PC-3 (cell line): ENCODE data around the gene MLST8. TPM values are rescaled to one million over a fixed set of nuclear protein-coding genes. Genes with fewer than 3 reads are reported as not detected.

Experiments
- ATAC-seq: fragments of 200-7000 bp; cut with Tn5 transposase; 2 replicates; pipeline ENCODE4 v1.9.1; 2020; ENCODE audit warnings: mild to moderate bottlenecking, moderate library complexity
- BruUV-seq: library from RNA; stranded (reverse); fragments of 400-500 nt; replicated peaks from 2 replicates; lab custom pipeline; 2021; lab: Mats Ljungman, UMichigan
- CTCF ChIA-PET: fragments of 300-600 bp; sonication (Branson Sonifier 250); formaldehyde crosslinking; loops from one replicate; lab custom pipeline; 2022; ENCODE audit warnings: antibody characterized with exemption; lab: Charles Lee
- POLR2A ChIA-PET: fragments of 300-600 bp; sonication (Branson Sonifier 250); formaldehyde crosslinking; loops from one replicate; lab custom pipeline; 2022; ENCODE audit warnings: antibody characterized with exemption; ENCODE audit not compliant: unreplicated experiment; lab: Charles Lee
- DNase-seq: peaks from one replicate; pipeline ENCODE4 v3.0.0-alpha.2; 2015
- H2AFZ ChIP-seq: fragments of 300-600 bp; sonication (generic); 2 replicates; pipeline ENCODE4 v1.6.0; 2016; ENCODE audit warnings: antibody characterized with exemption, low read length
- H3F3A ChIP-seq: fragments of 300-600 bp; sonication (generic); one replicate; pipeline ENCODE4 v1.6.0; 2017; ENCODE audit warnings: antibody characterized with exemption, low read length, control low read depth, mild to moderate bottlenecking; ENCODE audit not compliant: unreplicated experiment
- H3K27ac ChIP-seq: fragments of 300-600 bp; sonication (generic); 2 replicates; pipeline ENCODE4 v1.5.1; 2016; ENCODE audit warnings: mild to moderate bottlenecking, low read length
- H3K27me3 ChIP-seq: fragments of 300-600 bp; sonication (generic); 2 replicates; pipeline ENCODE4 v1.6.1; 2016; ENCODE audit warnings: low read length, mixed read lengths
- H3K36me3 ChIP-seq: fragments of 300-600 bp; sonication (generic); 2 replicates; pipeline ENCODE4 v1.6.1; 2016; ENCODE audit warnings: low read depth, mixed run types, low read length, mixed read lengths
- H3K4me1 ChIP-seq: fragments of 300-600 bp; sonication (generic); 2 replicates; pipeline ENCODE4 v1.5.1; 2016; ENCODE audit warnings: low read length; ENCODE audit not compliant: insufficient read depth
- H3K4me2 ChIP-seq: fragments of 300-600 bp; sonication (generic); 2 replicates; pipeline ENCODE4 v1.6.0; 2016; ENCODE audit warnings: low read length
- H3K4me3 ChIP-seq: fragments of 300-600 bp; sonication (generic); 2 replicates; pipeline ENCODE4 v1.5.1; 2016; ENCODE audit warnings: mild to moderate bottlenecking, low read length, mixed read lengths
- H3K79me2 ChIP-seq: fragments of 300-600 bp; sonication (generic); 2 replicates; pipeline ENCODE4 v1.6.1; 2017; ENCODE audit warnings: low read length, mixed read lengths
- H3K9ac ChIP-seq: fragments of 300-600 bp; sonication (generic); 2 replicates; pipeline ENCODE4 v1.6.0; 2016; ENCODE audit warnings: mild to moderate bottlenecking, low read length
- H3K9me2 ChIP-seq: fragments of 300-600 bp; sonication (generic); replicated peaks from 2 replicates; pipeline ENCODE4 v1.6.1; 2016; ENCODE audit warnings: mixed run types, low read length, mixed read lengths
- H3K9me3 ChIP-seq: fragments of 300-600 bp; sonication (generic); 2 replicates; pipeline ENCODE4 v1.6.1; 2016; ENCODE audit warnings: low read length, mixed read lengths
- H4K20me1 ChIP-seq: fragments of 300-600 bp; sonication (generic); 2 replicates; pipeline ENCODE4 v1.6.1; 2016; ENCODE audit warnings: low read length, mixed read lengths
- CTCF ChIP-seq: fragments of 300-600 bp; sonication (generic); conservative IDR thresholded peaks from 2 replicates; pipeline ENCODE4 v1.5.1; 2017; ENCODE audit warnings: antibody characterized with exemption, low read depth, mild to moderate bottlenecking, low read length
- EZH2 ChIP-seq: fragments of 300-600 bp; sonication (generic); IDR thresholded peaks from one replicate; pipeline ENCODE4 v1.6.1; 2017; ENCODE audit warnings: antibody characterized with exemption, mild to moderate bottlenecking, low read length; ENCODE audit not compliant: unreplicated experiment
- EZH2phosphoT487 ChIP-seq: fragments of 300-600 bp; sonication (generic); IDR thresholded peaks from 2 replicates; pipeline ENCODE4 v1.6.1; 2018; ENCODE audit warnings: mild to moderate bottlenecking, antibody characterized with exemption, low read length, borderline replicate concordance
- intact Hi-C: fragments of 100-400 bp; cut with micrococcal nuclease; formaldehyde crosslinking; loops from 2 replicates; pipeline ENCODE4 v1.9.0; 2023
- total RNA-seq: library from RNA; depleted of rRNA; stranded (reverse); fragments of >200 nt; gene quantifications from 2 replicates; pipeline ENCODE4 v1.2.3, GENCODE V29; 2014

MLST8 gene
- total RNA-seq, 1 experiment from 2014 or later = 63.3 TPM

- H3K4me1 ChIP-seq = peaks cover 31% of the 10 kb centered on the region
These were observed 45.9 kb upstream of the MLST8 start for GRCh38 chr16:2159175-2159838.

GRCh38 chr16:2160915-2161551 lies 44.2 kb upstream of the MLST8 start:
- ATAC-seq = no peak

More at GRCh38 chr16:2159175-2159838, 45.9 kb upstream of the MLST8 start:
- intact Hi-C loops = no loop called here
- no peaks in the 10 kb centered on the region for H3K9me2 ChIP-seq
- H4K20me1 ChIP-seq = peaks cover 7% of the 10 kb centered on the region
- no peak overlapping the region for H3K27ac ChIP-seq
- H3F3A ChIP-seq = peaks cover 5% of the 10 kb centered on the region
- H3K9ac ChIP-seq = no peak overlapping the region
- H3K9me3 ChIP-seq = no peaks in the 10 kb centered on the region
- peaks cover 73% of the 10 kb centered on the region for H3K79me2 ChIP-seq
- TF ChIP-seq EZH2phosphoT487 = no peak
- TF ChIP-seq EZH2 = no peak
- TF ChIP-seq CTCF = no peak
- ChIA-PET CTCF (no interaction called here), POLR2A (no interaction called here)
- BruUV-seq = no TSS peak
- DNase-seq (no peak), ATAC-seq (no peak)
- no peaks in the 10 kb centered on the region for H3K27me3 ChIP-seq
- H3K4me3 ChIP-seq = no peak overlapping the region
- no peak overlapping the region for H2AFZ ChIP-seq
- peaks cover 7% of the 10 kb centered on the region for H3K36me3 ChIP-seq
- no peak overlapping the region for H3K4me2 ChIP-seq

More at GRCh38 chr16:2160915-2161551, 44.2 kb upstream of the MLST8 start:
- Histone ChIP-seq H3K4me1 (peaks cover 31% of the 10 kb centered on the region), H3F3A (no peaks in the 10 kb centered on the region), H4K20me1 (no peaks in the 10 kb centered on the region), H3K9me3 (no peaks in the 10 kb centered on the region), H3K79me2 (peaks cover 63% of the 10 kb centered on the region), H3K27ac (no peak overlapping the region), H3K27me3 (no peaks in the 10 kb centered on the region), H3K9me2 (no peaks in the 10 kb centered on the region), H2AFZ (no peak overlapping the region), H3K36me3 (no peaks in the 10 kb centered on the region), H3K4me2 (no peak overlapping the region), H3K4me3 (no peak overlapping the region), H3K9ac (no peak overlapping the region)
- no TSS peak for BruUV-seq
- TF ChIP-seq EZH2phosphoT487 (no peak), CTCF (no peak)
- ChIA-PET CTCF (no interaction called here), POLR2A (no interaction called here)
- no peak for DNase-seq
- intact Hi-C loops = no loop called here
